Calu3 (cell line): ENCODE results near the gene FAM89B. TPM values are rescaled to one million over a fixed set of nuclear protein-coding genes. Genes with fewer than 3 reads are reported as not detected.
"Not testable (repeated sequence)": the region's sequence is repeated elsewhere in the genome, so short reads cannot be mapped to it uniquely, and the experiment has no call there.

Experiments
- Bru-seq: library from RNA; stranded (reverse); fragments of 400-500 nt; gene quantifications from one replicate; lab custom pipeline; 2021; lab: Mats Ljungman, UMichigan
- BruChase-seq, 2 experiments: library from RNA; stranded (reverse); fragments of 400-500 nt; gene quantifications; one replicate each; lab custom pipeline; 2021; lab: Mats Ljungman, UMichigan
- BruUV-seq: library from RNA; stranded (reverse); fragments of 400-500 nt; replicated peaks from 2 replicates; lab custom pipeline; 2021; lab: Mats Ljungman, UMichigan
- CTCF ChIA-PET: fragments of 300-600 bp; sonication (Branson Sonifier 250); formaldehyde crosslinking; loops from one replicate; lab custom pipeline; 2022; ENCODE audit warnings: antibody characterized with exemption; lab: Charles Lee
- DNase-seq: peaks from one replicate; pipeline ENCODE4 v3.0.0; 2022
- H3K27ac Mint-ChIP-seq: one replicate; pipeline ENCODE4 v1.8.0; 2022; ENCODE audit warnings: mixed read lengths; ENCODE audit not compliant: unreplicated experiment
- H3K27me3 Mint-ChIP-seq: one replicate; pipeline ENCODE4 v1.8.0; 2022; ENCODE audit warnings: mixed read lengths; ENCODE audit not compliant: unreplicated experiment
- H3K36me3 Mint-ChIP-seq: one replicate; pipeline ENCODE4 v1.8.0; 2022; ENCODE audit warnings: mild to moderate bottlenecking, moderate library complexity, mixed read lengths; ENCODE audit not compliant: insufficient read depth, unreplicated experiment
- H3K4me1 Mint-ChIP-seq: one replicate; pipeline ENCODE4 v1.8.0; 2022; ENCODE audit warnings: mild to moderate bottlenecking, low read depth, mixed read lengths; ENCODE audit not compliant: unreplicated experiment
- H3K4me3 Mint-ChIP-seq: one replicate; pipeline ENCODE4 v1.8.0; 2022; ENCODE audit warnings: mild to moderate bottlenecking, low read depth, moderate library complexity, mixed read lengths; ENCODE audit not compliant: unreplicated experiment
- H3K9me3 Mint-ChIP-seq: one replicate; pipeline ENCODE4 v1.8.0; 2022; ENCODE audit warnings: low read depth, mixed read lengths; ENCODE audit not compliant: unreplicated experiment
- intact Hi-C: fragments of 100-400 bp; cut with micrococcal nuclease; formaldehyde crosslinking; loops from one replicate; pipeline ENCODE4 v1.10.0; 2022; ENCODE audit not compliant: unreplicated experiment
- long read RNA-seq: library from polyadenylated mRNA; stranded (forward); transcript quantifications from one replicate; pipeline ENCODE4 v2.0.0, GENCODE V29; 2022
- total RNA-seq: library from RNA; stranded (reverse); gene quantifications from 2 replicates; pipeline ENCODE4 v1.2.3, GENCODE V29; 2022
- TF ChIP-seq, protein P1 (sequence below): fragments of 200-600 bp; IDR thresholded peaks from one replicate; pipeline ENCODE4 v1.8.0; 2022; ENCODE audit warnings: antibody characterized with exemption; ENCODE audit not compliant: unreplicated experiment

Gene FAM89B
- total RNA-seq (29.8 and 30.6 TPM in 2 replicates), Bru-seq, nascent RNA (percentile 57 among the genes with signal in this experiment), BruChase-seq, experiment 1, labeled RNA remaining after a 6-hour chase (percentile 88 among the genes with signal in this experiment), BruChase-seq, experiment 2, labeled RNA remaining after a 2-hour chase (percentile 80 among the genes with signal in this experiment)
- long read RNA-seq, transcript FAM89B-201 (2 exons, 1,409 nt) = minor isoform, 8 of 86 reads
- long read RNA-seq, transcript FAM89B-203 (2 exons, 1,263 nt) = minor isoform, 37 of 86 reads
- long read RNA-seq, transcript FAM89B-202 (2 exons, 1,337 nt) = major isoform, 41 of 86 reads
- long read RNA-seq, partial matches to known transcripts = 0 of 86 reads
- long read RNA-seq, other reads (novel, unspliced or antisense) = 0 of 86 reads

DNA sequence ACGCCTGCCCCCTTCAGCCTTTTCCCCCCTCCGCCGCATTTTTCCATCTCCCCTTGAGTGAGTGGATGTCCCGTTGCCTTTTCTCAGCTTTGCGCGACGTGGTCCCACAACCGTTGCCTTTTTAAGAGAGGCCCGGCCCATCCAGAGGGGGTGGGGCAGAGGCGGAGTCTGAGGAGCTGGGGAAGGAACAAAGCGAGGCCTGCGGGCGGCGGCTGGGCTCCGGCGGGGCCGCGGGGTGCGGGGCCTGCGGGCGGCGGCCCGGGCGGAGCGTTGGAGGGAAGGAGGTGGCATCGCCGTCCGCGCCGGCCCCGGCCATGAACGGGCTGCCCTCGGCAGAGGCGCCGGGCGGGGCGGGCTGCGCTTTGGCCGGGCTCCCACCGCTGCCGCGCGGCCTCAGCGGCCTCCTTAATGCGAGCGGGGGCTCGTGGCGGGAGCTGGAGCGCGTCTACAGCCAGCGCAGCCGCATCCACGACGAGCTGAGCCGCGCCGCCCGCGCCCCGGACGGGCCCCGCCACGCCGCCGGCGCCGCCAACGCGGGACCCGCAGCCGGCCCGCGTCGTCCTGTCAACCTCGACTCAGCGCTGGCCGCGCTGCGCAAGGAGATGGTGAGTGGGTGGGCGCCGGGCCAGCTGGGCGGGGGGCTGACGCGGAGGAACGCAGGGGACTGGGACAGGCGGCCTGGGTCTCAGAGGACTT is at the start of gene FAM89B:
Gene FAM89B, plus strand, starts transcription at position 183 of the 696 bp plus-strand sequence. Its CDS starts 132 bp downstream, at position 315.
- peak; percentile 91 for DNase-seq
- Mint-ChIP-seq H3K9me3 (no peaks in the 10 kb centered on the region), H3K4me3 (peak within 1 kb of the TSS; percentile 79), H3K27ac (peak within 1 kb of the TSS; percentile 88), H3K4me1 (peaks cover 46% of the 10 kb centered on the region), H3K36me3 (peaks cover 94% of the 10 kb centered on the region), H3K27me3 (no peaks in the 10 kb centered on the region)
- CTCF ChIA-PET = interaction anchor here (0.6 to 4.0 kb wide), 9 partner anchors 12 to 77 kb away, joined by 3 to 39 read pairs (median 4); partner anchors contain the start of gene PCNX3
- intact Hi-C loops = no loop called here
- BruUV-seq = no TSS peak
- TF ChIP-seq, protein P1, sequence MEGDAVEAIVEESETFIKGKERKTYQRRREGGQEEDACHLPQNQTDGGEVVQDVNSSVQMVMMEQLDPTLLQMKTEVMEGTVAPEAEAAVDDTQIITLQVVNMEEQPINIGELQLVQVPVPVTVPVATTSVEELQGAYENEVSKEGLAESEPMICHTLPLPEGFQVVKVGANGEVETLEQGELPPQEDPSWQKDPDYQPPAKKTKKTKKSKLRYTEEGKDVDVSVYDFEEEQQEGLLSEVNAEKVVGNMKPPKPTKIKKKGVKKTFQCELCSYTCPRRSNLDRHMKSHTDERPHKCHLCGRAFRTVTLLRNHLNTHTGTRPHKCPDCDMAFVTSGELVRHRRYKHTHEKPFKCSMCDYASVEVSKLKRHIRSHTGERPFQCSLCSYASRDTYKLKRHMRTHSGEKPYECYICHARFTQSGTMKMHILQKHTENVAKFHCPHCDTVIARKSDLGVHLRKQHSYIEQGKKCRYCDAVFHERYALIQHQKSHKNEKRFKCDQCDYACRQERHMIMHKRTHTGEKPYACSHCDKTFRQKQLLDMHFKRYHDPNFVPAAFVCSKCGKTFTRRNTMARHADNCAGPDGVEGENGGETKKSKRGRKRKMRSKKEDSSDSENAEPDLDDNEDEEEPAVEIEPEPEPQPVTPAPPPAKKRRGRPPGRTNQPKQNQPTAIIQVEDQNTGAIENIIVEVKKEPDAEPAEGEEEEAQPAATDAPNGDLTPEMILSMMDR = peak; percentile 4

DNA sequence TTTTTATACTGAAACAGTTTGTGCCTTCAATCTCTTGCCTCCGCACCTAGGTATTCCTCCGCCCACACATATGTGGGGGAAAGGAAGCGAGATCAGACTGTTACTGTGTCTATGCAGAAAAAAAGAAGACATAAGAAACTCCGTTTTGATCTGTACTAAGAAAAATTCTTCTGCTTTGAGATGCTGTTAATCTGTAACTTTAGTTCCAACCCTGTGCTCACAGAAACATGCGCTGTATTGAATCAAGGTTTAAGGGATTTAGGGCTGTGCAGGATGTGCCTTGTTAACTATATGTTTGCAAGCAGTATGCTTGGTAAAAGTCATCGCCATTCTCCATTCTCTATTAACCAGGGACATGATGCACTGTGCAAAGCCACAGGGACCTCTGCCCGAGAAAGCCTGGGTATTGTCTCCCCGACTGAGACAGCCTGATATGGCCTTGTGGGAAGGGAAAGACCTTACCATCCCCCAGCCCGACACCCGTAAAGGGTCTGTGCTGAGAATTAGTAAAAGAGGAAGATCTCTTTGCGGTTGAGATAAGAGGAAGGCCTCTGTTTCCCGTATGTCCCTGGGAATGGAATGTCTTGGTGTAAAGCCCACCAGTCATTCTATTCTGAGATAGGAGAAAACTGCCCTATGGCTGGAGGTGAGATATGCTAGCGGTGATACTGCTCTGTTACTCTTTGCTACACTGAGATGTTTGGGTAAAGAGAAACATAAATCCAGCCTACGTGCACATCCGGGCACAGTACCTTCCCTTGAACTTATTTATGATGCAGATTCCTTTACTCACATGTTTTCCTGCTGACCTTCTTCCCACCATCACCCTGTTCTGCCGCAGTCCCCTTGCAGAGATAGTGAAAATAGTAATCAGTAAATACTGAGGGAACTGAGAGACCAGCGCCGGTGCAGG is 49.4 kb upstream of the FAM89B start:
- Mint-ChIP-seq H3K4me1 (peaks cover 32% of the 10 kb centered on the region), H3K36me3 (peaks cover 23% of the 10 kb centered on the region)
- intact Hi-C loops, H3K27me3 Mint-ChIP-seq, DNase-seq, BruUV-seq, H3K9me3 Mint-ChIP-seq, H3K27ac Mint-ChIP-seq, H3K4me3 Mint-ChIP-seq, CTCF ChIA-PET: not testable (repeated sequence)

DNA sequence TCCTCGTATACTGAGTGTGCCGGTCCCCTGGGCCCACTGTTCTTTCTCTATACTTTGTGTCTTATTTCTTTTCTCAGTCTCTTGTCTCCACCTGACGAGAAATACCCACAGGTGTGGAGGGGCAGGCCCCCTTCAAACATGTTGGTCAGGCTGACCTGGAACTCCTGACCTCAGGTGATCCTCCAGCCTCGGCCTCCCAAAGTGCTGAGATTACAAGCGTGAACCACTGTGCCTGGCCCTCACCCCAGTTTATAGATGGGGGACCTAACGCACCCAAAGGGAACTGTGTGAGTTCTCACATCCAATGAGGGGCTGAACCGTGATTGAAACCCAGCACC is 48.7 kb upstream of the FAM89B start:
- Mint-ChIP-seq H3K36me3 (peaks cover 23% of the 10 kb centered on the region), H3K4me1 (peaks cover 32% of the 10 kb centered on the region)
- CTCF ChIA-PET, H3K27me3 Mint-ChIP-seq, H3K4me3 Mint-ChIP-seq, intact Hi-C loops, BruUV-seq, H3K9me3 Mint-ChIP-seq, DNase-seq, H3K27ac Mint-ChIP-seq: not testable (repeated sequence)

DNA sequence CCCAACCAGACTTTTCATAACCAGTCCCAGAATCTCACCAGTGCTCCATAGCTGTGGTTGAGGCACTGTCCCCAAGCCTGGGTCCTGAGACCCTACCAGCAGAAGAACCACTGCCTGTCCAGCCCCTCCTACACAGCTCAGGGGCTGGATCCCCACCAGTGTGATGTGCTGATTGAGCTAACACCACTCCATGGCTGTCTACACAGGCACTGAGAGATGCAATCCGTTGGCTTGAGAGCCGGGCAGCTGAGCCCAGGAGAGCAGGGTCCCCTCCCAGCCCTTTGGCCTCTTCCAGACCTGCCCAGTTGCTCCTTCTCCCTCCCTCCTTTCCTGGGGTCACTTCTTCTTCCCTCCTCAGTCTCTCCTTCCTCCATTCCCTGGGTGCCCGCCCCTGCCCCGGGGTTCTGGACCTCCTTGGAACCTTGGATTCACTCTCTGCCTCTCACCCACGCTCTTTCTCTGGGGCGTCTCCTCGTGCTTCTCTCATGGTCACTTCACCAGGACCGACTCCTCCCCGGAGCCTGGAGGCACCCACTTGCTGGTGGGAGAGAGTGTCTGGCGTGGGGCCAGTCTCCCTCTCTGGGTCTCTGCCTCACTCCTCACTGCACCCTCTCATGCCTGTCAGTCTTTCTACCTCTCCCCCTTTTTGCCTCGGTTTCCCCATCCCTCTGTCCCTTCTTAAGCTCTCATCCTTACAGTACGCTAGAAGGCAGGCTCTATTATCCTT is 48.2 kb upstream of the FAM89B start:
- Mint-ChIP-seq H3K36me3 (peaks cover 23% of the 10 kb centered on the region), H3K9me3 (peaks cover 3% of the 10 kb centered on the region), H3K4me3 (no peak overlapping the region), H3K27ac (no peak overlapping the region), H3K4me1 (peaks cover 32% of the 10 kb centered on the region), H3K27me3 (no peaks in the 10 kb centered on the region)
- DNase-seq = no peak
- no TSS peak for BruUV-seq
- TF ChIP-seq, protein P1 = no peak
- CTCF ChIA-PET = interaction anchor here (0.6 to 1.0 kb wide), 2 partner anchors 13 to 244 kb away, joined by 3 read pairs; no protein-coding TSS in a partner anchor
- intact Hi-C loops = no loop called here
